B cell (primary cell): ENCODE measurements around the gene HOXD1. TPM values are rescaled to one million over a fixed set of nuclear protein-coding genes. Genes with fewer than 3 reads are reported as not detected.

ENCODE experiments used
- ATAC-seq: fragments of 200-7000 bp; cut with Tn5 transposase; one replicate; pipeline ENCODE4 v1.10.0; 2021; ENCODE audit warnings: low read depth, mild to moderate bottlenecking, moderate number of reproducible peaks, moderate library complexity
- CTCF ChIA-PET: fragments of 350-600 bp; sonication (Branson Sonifier 250); formaldehyde crosslinking; loops from one replicate; lab custom pipeline; 2021; ENCODE audit warnings: antibody characterized with exemption, inconsistent platforms; lab: Charles Lee
- POLR2A ChIA-PET: fragments of 350-600 bp; sonication (Branson Sonifier 250); formaldehyde crosslinking; loops from one replicate; lab custom pipeline; 2021; ENCODE audit warnings: antibody characterized with exemption; lab: Charles Lee
- DNase-seq: peaks from one replicate; pipeline ENCODE4 v3.0.0; 2013
- H2AFZ ChIP-seq: 2 replicates; pipeline ENCODE4 v1.6.1; 2012; ENCODE audit warnings: mild to moderate bottlenecking, low read depth, low read length; ENCODE audit not compliant: insufficient read depth, poor library complexity, severe bottlenecking
- H3K27ac ChIP-seq, 2 donors: 1 replicate in 1 of 2; 2 replicates in 1 of 2; pipeline ENCODE4 v1.5.1; 2012 to 2013; ENCODE audit warnings: low read length in 2 of 2, mild to moderate bottlenecking in 2 of 2, moderate library complexity in 1 of 2
- H3K27me3 ChIP-seq, 4 experiments: fragments of 200-600 bp in 1 of 4; sonication (generic) in 1 of 4; replicated peaks in 1 of 4; 1 replicate in 2 of 4; 2 replicates in 2 of 4; pipeline versions ENCODE4 v1.6.1 to v1.7.0; 2013 to 2016; ENCODE audit warnings: low read length in 3 of 4, mild to moderate bottlenecking in 2 of 4, mixed read lengths in 1 of 4, moderate library complexity in 1 of 4; ENCODE audit not compliant: insufficient read depth in 4 of 4, control insufficient read depth in 3 of 4; ENCODE audit errors: control extremely low read depth in 1 of 4
- H3K36me3 ChIP-seq, 2 experiments: replicated peaks in 1 of 2; 1 replicate in 1 of 2; 2 replicates in 1 of 2; pipeline versions ENCODE4 v1.6.1 to v1.7.1; 2013; ENCODE audit warnings: low read length in 1 of 2; ENCODE audit not compliant: insufficient read depth in 2 of 2, control insufficient read depth in 1 of 2; ENCODE audit errors: control extremely low read depth in 1 of 2, extremely low read depth in 1 of 2
- H3K4me1 ChIP-seq, 2 donors: fragments of 200-600 bp in 1 of 2; sonication (generic) in 1 of 2; 1 replicate in 1 of 2; 2 replicates in 1 of 2; pipeline versions ENCODE4 v1.5.1 to v1.6.1; 2013 to 2017; ENCODE audit warnings: low read length in 2 of 2; ENCODE audit not compliant: control insufficient read depth in 2 of 2, insufficient read depth in 2 of 2
- H3K4me2 ChIP-seq: replicated peaks from 2 replicates; pipeline ENCODE3; 2012; ENCODE audit warnings: mild to moderate bottlenecking, low read depth, low read length; ENCODE audit not compliant: poor library complexity, severe bottlenecking
- H3K4me3 ChIP-seq, 5 experiments: fragments of 200-600 bp in 1 of 5; sonication (generic) in 1 of 5; 1 replicate in 3 of 5; 2 replicates in 2 of 5; pipeline versions ENCODE4 v1.5.1 to v1.7.0; 2011 to 2016; ENCODE audit warnings: low read length in 4 of 5, mild to moderate bottlenecking in 4 of 5, low read depth in 2 of 5, control low read depth in 1 of 5, moderate library complexity in 1 of 5; ENCODE audit not compliant: insufficient read depth in 1 of 5; ENCODE audit errors: control extremely low read depth in 1 of 5, extremely low read depth in 1 of 5
- H3K79me2 ChIP-seq: fragments of 200-600 bp; sonication (generic); one replicate; pipeline ENCODE4 v1.6.0; 2016; ENCODE audit warnings: low read length; ENCODE audit not compliant: control insufficient read depth, insufficient read depth
- H3K9ac ChIP-seq: fragments of 200-600 bp; sonication (generic); 2 replicates; pipeline ENCODE4 v1.6.1; 2017; ENCODE audit warnings: mild to moderate bottlenecking, low read length, moderate library complexity
- H3K9me3 ChIP-seq, 3 donors: one replicate each; pipeline versions ENCODE4 v1.6.1 to v1.7.1; 2013; ENCODE audit warnings: low read length in 2 of 3; ENCODE audit not compliant: control insufficient read depth in 2 of 3, insufficient read depth in 1 of 3; ENCODE audit errors: control extremely low read depth in 1 of 3
- H4K20me1 ChIP-seq: 2 replicates; pipeline ENCODE4 v1.6.0; 2012; ENCODE audit warnings: mild to moderate bottlenecking, low read length; ENCODE audit not compliant: insufficient read depth, control insufficient read depth, poor library complexity, severe bottlenecking
- H3K27ac Mint-ChIP-seq: one replicate; pipeline ENCODE4 v1.8.0; 2021; ENCODE audit warnings: mixed read lengths
- H3K27me3 Mint-ChIP-seq: one replicate; pipeline ENCODE4 v1.8.0; 2021; ENCODE audit warnings: mixed read lengths
- H3K4me1 Mint-ChIP-seq: one replicate; pipeline ENCODE4 v1.8.0; 2021; ENCODE audit warnings: mixed read lengths
- H3K4me3 Mint-ChIP-seq: one replicate; pipeline ENCODE4 v1.8.0; 2021; ENCODE audit warnings: mixed read lengths
- H3K9me3 Mint-ChIP-seq: one replicate; pipeline ENCODE4 v1.8.0; 2022; ENCODE audit warnings: mixed read lengths; ENCODE audit not compliant: insufficient read depth
- CTCF ChIP-seq: fragments of 200-600 bp; IDR thresholded peaks from one replicate; pipeline ENCODE4 v1.8.0; 2022; ENCODE audit warnings: antibody characterized with exemption, mild to moderate bottlenecking
- EZH2 ChIP-seq: IDR thresholded peaks from 2 replicates; pipeline ENCODE4 v1.6.1; 2012; ENCODE audit warnings: borderline replicate concordance, low read depth, mild to moderate bottlenecking, moderate library complexity, low read length; ENCODE audit not compliant: insufficient read depth, poor library complexity, severe bottlenecking
- WGBS: methylation state at CpG from one replicate; pipeline ENCODE4 v1.1.5; 2013; ENCODE audit warnings: missing lambda C conversion rate; ENCODE audit not compliant: insufficient coverage; 5-methylcytosine and 5-hydroxymethylcytosine counted together
- intact Hi-C: fragments of 100-400 bp; cut with micrococcal nuclease; formaldehyde crosslinking; loops from one replicate; pipeline ENCODE4 v1.10.0; 2022
- polyA plus RNA-seq: library from polyadenylated mRNA; depleted of rRNA; stranded (reverse); fragments of >200 nt; gene quantifications from 2 replicates; pipeline ENCODE4 v1.2.3, GENCODE V29; 2012
- total RNA-seq, 2 donors: library from RNA; stranded (reverse); fragments of 120-200 nt in 1 of 2; gene quantifications; 1 replicate in 1 of 2; 2 replicates in 1 of 2; pipeline versions ENCODE4 v1.2.3 to v1.2.4, GENCODE V29; 2013 to 2022

Gene HOXD1
- total and polyA plus RNA-seq, 2 donors (not counting 1 experiment from before 2014, with no cell fraction given), result not detected

GRCh38 chr2:176158855-176159662 is 29.4 kb upstream of the HOXD1 start:
- DNase-seq (no peak), ATAC-seq (no peak)
- H3K27me3 ChIP-seq, result peaks cover 0 to 92% (median 57%) of the 10 kb centered on the region in 4 experiments
- no peak overlapping the region for H3K4me2 ChIP-seq
- ChIA-PET CTCF (no interaction called here), POLR2A (no interaction called here)
- Mint-ChIP-seq H3K9me3 (peaks cover 2% of the 10 kb centered on the region), H3K4me1 (peaks cover 3% of the 10 kb centered on the region), H3K27me3 (peaks cover 70% of the 10 kb centered on the region), H3K4me3 (no peak overlapping the region), H3K27ac (peak overlapping the region; percentile 56)
- intact Hi-C loops, result no loop called here
- no peak overlapping the region for H3K27ac ChIP-seq
- no peaks in the 10 kb centered on the region for H3K36me3 ChIP-seq
- H3K79me2 ChIP-seq, result no peaks in the 10 kb centered on the region
- H3K9ac ChIP-seq, result no peak overlapping the region
- no peaks in the 10 kb centered on the region for H4K20me1 ChIP-seq
- H3K9me3 ChIP-seq, result peaks cover 0 to 57% (median 0%) of the 10 kb centered on the region in 3 donors
- no peak overlapping the region for H2AFZ ChIP-seq
- TF ChIP-seq EZH2 (no peak), CTCF (no peak)
- peaks cover 8 to 14% of the 10 kb centered on the region in 2 donors for H3K4me1 ChIP-seq
- 15% methylated on average over 28 of the region's 39 CpGs for WGBS
- no peak overlapping the region for H3K4me3 ChIP-seq

GRCh38 chr2:176159663-176160250 is 28.7 kb upstream of the HOXD1 start:
- ChIA-PET POLR2A (no interaction called here), CTCF (interaction anchor here (0.5 to 0.6 kb wide), 2 partner anchors 20 to 492 kb away, joined by 3 read pairs; no protein-coding TSS in a partner anchor)
- peaks cover 0 to 63% (median 0%) of the 10 kb centered on the region in 3 donors for H3K9me3 ChIP-seq
- H3K27ac ChIP-seq, result no peak overlapping the region
- intact Hi-C loops, result no loop called here
- 9% methylated on average over 43 of the region's 44 CpGs for WGBS
- H2AFZ ChIP-seq, result no peak overlapping the region
- H3K36me3 ChIP-seq, result no peaks in the 10 kb centered on the region
- H3K4me3 ChIP-seq, result no peak overlapping the region
- Mint-ChIP-seq H3K4me1 (peaks cover 4% of the 10 kb centered on the region), H3K9me3 (peaks cover 2% of the 10 kb centered on the region), H3K27ac (no peak overlapping the region), H3K4me3 (no peak overlapping the region), H3K27me3 (peaks cover 68% of the 10 kb centered on the region)
- no peak for DNase-seq
- H3K9ac ChIP-seq, result no peak overlapping the region
- H3K4me2 ChIP-seq, result no peak overlapping the region
- no peaks in the 10 kb centered on the region for H3K79me2 ChIP-seq
- peaks cover 0 to 93% (median 56%) of the 10 kb centered on the region in 4 experiments for H3K27me3 ChIP-seq
- peaks cover 12 to 16% of the 10 kb centered on the region in 2 donors for H3K4me1 ChIP-seq
- TF ChIP-seq CTCF (no peak), EZH2 (no peak)
- no peaks in the 10 kb centered on the region for H4K20me1 ChIP-seq
- no peak for ATAC-seq
